HTR-8/SVneo (cell line): Measurements from ENCODE around the gene AATF.

Experiments used
- DNase-seq: peaks from one replicate; pipeline ENCODE4 v3.0.0; 2011; ENCODE audit warnings: low spot score, mixed read lengths; ENCODE audit not compliant: insufficient read length
- FAIRE-seq: peaks from 2 replicates; lab custom pipeline; 2011; peaks lifted over from hg19 to GRCh38; lab: Jason Lieb, UNC

Gene AATF

DNA sequence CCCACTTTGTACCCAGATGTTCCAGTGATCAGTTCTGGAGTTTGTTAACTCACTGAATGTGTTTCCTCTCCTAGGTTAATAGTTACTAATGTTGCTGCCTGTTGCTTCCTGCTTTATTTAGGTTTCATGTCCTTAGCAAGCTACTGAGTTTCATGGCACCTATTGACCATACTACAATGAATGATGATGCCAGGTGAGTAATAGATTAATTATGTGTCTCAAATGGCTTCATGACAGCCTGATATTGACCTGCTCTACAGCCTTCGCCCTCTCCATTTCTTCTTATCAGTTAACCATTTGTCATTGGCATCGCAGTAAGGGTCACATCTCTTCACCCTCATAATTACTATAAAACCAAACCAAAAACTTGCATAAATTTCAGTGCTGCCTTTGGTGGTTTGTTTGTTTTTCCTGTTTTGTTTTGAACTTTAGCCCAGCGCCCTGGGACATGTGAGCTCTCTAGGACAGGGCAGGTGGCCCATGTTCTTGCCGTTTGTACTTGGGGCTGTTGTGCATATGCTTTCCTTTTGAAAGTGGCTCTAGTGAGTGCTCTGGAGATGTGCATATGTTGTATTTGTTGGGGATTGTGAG is 82.8 kb downstream of the AATF start:
- no peak for FAIRE-seq
- no peak for DNase-seq

DNA sequence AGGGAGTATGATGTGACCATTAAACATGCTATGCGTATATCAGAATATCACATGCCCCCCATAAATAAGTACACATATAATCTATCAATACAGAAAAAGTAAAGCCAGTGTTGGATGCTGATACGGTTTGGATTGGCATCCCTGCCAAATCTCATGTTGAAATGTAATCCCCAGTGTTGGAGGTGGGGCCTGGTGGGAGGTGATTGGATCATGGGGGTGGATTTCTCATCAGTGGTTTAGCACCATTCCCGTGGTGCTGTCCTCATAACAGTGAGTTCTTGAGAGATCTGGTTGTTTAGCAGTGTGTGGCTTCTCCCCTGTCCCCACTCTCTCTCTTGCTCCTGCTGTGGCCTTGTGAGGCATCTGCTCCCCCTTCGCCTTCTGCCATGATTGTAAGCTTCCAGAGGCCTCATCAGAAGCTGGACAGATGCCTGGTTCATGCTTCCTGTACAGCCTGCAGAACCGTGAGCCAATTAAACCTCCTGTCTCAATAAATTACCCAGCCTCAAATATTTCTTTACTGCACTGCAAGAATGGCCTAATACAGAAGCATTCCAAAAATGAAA is 88.9 kb downstream of the AATF start:
- no peak for FAIRE-seq
- DNase-seq, result no peak

DNA sequence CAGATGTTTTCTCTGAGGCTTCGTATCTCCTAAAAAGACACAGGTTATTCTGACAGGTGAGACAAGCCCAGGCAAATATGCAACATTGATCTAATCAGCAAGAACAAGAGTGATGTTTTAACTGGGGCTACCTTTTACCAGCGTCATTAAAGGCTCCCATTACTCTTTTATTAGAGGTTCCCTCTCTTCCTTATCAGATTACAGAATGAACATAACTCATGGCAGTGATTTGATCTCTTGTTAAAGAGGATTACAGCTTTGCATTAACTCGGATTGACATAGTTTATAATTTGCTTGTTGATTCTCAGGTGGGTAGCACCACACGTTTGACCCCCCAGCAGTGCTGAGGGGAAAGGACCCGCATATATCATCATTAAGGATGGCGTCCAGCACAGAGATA is 90.5 kb downstream of the AATF start:
- FAIRE-seq (no peak), DNase-seq (no peak)

DNA sequence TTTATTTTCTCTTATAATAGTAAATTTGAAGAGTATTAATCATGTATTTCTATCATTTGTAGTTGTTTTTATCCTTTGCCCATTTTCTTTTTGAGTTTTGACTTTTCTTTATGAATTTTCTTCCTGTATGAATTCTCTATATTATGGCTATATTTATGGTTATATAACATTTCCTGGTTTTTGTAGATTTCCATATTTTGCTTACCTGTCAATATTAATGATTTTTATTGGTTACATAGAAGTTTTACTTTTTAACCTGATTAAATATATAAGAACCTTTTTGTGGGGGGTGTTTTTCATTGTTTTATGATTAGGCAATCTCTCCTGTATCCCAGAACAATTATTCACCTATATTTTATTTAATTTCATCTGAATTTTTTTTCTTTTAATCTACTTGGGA is 93.2 kb downstream of the AATF start:
- DNase-seq, result no peak
- no peak for FAIRE-seq

DNA sequence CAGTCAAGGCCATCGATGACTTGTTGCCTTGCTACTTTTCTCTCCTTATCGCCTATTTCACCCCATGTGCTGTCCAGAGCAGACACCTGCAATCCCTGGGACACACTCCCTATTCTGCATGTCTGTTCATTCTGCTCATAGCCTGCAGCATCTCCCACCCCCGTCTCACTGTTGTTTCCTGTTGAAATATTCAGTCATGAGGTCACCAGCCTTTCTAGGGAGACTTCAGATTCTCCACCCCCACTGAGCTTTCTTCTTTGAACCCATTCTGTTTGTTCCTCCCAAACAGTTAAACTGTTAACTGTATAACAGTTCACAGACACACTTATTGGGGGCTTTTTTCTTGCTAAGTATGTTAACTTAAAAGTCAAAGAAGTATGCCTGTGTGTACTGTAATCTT is 94.4 kb downstream of the AATF start:
- no peak for FAIRE-seq
- no peak for DNase-seq

DNA sequence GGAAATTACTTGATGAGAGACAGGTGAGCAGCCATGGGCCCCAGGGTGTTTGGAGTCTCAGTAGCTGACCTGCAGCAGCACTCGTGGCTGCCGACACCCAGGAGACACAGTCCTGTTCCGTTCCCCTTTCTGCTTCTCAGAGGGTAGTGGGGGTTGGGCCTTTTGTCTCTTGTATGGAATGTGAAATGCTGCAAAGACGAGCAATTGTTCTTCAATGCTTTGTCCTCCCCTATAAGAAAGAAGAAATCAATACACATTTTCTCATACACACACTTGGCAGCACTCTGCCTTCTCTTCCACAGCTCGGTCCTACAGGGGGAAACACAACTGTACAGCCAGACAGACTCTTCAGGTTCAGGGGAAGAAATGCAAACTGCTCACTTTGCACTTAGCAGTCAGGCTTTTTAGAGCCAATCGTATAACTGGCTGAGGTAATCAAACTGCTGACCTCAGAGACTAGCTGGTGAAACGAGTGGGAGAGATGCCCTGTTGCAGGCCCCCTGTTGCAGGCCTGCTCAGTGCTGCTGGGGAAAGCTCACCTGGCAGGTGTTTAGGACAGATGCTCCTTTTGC is 96.7 kb downstream of the AATF start:
- no peak for FAIRE-seq
- no peak for DNase-seq

DNA sequence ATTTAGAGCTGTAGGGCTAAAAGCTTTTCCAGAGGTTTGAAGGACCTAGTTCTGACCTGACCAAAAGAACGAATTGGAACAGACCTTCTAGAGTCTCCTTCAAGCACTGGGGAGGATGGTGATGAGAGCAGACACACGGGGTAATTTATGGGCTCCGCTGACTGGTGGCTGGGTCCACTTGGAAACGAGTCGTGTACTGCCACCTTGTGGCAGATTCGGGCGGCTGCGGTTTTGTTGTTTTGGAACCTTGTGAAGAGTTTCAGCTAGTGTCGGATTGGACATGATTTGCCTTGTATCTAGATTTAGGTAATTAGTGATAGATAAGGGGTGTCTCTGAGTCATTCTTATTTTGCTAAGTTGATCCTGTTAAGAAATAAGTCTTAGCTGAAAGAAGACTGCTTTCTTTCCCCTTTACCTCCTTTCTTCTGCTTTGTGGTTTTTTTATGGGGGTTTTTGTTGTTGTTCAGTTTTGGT is 98.9 kb downstream of the AATF start:
- DNase-seq (peak; percentile 86), FAIRE-seq (no peak)

DNA sequence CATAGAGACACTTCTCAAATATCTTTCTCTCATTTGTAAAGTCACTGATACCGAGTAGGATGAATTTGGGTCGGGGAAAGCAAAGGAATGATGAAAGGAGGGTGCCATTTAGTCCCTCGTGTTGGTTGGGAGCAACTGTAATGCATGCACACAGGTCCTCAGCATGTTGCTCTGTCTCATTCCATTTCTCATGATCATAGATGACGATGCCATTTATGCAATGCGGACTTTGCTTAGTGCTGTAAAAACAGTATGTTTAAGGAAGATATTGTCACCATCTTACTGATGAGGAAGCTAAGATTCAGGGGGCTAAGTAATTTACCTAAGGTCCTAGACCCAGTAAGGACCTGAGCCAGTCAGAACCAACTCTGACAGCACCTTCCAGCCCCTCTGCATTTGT is 100.1 kb downstream of the AATF start:
- DNase-seq (no peak), FAIRE-seq (no peak)

DNA sequence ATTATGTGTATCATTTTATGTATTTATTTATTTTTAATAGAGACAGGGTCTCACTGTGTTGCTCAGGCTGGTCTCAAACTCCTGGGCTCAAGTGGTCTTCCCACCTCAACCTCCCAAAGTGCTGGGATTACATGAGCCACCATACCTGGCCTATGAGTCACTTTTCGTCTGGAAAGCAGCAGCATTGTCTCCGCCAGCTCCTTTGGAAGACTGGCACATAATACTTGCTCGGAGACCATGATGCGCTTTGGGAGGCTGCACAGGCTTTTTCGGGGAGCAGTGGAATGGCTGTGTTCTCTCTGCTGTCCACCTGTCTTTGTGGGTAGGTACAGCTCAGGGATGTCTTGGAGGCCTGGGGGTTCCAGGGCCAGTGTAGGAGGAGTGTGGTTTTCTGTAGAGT is 102.2 kb downstream of the AATF start:
- DNase-seq, result no peak
- FAIRE-seq, result no peak

DNA sequence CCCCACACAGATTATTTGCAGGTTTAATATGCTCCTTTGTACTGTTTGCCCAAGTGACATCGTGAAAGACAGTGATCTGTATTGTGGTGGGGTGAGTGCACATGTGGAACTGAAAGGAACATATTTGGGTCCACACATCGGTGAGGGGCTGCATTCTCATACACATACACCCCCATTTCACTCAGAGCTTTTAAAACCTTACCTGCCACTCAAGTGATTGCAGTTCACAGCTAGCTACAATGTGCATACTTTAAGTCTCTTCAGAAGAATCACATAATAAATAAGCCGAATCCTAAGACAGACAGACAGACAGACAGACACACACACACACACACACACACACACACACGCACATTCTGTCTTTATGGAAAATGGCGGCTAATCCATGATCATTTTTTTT is 102.6 kb downstream of the AATF start:
- FAIRE-seq (no peak), DNase-seq (no peak)

DNA sequence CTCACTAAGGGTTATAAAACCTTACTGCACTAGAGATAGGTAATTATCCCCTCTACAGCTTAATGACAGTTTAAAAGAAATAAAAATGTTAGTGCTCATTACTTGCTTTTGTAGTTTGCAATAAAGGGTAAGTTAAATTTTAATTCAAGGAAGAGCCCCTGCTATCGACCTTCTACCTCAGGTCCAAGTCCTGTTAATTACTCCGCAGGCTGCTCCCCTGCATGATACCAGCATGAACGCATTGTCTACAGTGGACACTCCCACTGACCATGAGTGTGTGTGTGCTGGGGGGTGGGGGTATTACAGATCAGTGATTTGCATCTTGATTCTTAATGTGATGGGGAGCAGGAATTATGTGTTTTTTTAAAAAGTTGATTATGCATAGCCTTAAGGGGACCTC is 103.1 kb downstream of the AATF start:
- no peak for FAIRE-seq
- no peak for DNase-seq

DNA sequence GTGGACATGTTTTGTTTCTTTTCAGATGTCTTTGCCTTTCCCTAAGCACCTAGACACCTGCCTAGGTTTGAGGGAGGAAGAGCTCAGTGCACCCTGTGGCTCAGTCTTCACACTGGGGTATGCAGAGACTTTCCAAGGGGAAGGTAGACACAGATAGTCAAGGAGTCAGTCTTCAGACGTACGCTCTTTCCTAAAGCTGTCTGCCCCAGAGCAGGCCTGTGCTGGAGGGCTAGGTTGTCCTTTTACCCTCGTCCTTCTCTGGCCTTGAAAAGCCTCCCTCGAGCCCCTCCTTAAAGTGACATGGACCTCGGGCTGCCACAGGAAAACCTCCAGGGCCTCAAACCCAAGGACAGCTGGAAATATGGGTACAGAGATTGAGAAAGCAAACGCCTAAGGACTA is 103.7 kb downstream of the AATF start:
- FAIRE-seq (no peak), DNase-seq (no peak)

DNA sequence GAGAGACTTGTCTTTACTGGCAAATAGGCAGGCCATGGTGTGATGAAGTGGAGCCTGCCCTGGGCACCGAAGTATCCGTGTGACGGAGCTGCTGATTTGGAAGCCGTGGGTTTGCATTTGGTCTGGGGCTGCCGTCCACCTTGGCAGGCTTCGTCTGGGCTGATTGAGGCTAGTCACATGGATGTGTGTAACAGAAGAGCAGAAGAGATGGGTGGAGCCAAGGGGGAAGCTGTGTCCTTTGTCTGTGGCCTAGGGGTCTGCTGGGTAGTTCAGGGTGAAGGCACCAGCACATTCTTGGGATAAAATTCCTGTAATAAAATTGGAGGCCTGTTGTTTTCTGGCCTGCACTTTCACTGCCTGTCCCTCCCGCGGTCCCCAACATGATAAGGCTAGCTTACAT is 106.1 kb downstream of the AATF start:
- FAIRE-seq, result no peak
- DNase-seq, result no peak

DNA sequence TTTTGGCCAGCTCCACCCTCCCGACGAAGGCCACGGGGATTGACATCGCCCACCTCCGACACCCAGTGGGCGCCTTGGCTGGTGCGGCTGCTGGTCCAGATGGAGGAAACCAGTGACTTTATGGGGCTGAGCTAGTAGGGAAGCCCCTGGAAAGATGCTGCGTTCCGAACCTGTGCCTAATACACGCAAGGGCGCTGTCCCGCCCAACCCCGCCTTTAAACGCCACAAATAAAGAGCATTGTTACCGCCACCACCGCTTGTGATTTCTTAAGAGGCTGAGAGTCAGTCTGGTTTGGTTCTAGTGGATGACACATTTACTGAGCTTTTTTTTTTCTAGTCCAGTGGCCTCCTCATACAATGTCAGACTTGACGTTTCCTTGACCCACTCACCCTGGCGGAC is 107.9 kb downstream of the AATF start:
- no peak for DNase-seq
- no peak for FAIRE-seq

DNA sequence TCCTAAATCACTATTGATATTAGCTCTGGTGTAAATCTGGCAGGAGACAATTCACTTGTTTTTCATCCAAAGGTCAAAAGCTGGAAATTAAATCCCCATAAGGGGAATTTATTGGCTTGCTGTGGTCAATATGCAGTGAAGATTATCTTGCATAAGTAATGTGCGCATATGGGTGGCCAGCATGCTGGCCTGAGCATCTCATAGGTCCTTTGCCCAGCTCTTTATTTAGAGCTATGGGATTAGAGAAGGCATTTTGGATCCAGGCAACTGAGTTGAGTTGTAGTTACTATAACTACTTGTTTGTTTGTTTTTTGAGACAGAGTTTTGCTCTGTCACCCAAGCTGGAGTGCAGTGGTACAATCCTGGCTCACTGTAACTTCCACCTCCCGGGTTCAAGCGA is 110.7 kb downstream of the AATF start:
- DNase-seq (no peak), FAIRE-seq (no peak)

DNA sequence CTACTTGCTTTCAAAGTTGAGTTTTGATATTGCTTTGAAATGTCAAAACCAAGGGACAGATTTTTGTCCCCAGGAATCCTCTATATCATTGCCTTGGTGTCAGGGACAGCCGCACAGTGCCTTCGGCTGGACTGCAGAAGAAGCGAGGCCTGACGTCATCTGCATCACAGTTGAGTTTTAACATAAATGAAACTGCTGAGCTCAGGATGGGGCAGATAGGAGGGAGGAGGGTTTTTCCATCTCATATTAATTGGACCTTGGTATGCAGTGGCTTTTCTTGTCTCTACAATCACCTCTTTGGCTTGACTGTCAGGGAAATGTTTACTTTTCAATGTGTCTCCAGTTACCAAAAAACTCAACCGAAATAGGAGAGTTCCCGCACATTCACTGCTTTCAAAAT is 111.3 kb downstream of the AATF start:
- no peak for DNase-seq
- no peak for FAIRE-seq

DNA sequence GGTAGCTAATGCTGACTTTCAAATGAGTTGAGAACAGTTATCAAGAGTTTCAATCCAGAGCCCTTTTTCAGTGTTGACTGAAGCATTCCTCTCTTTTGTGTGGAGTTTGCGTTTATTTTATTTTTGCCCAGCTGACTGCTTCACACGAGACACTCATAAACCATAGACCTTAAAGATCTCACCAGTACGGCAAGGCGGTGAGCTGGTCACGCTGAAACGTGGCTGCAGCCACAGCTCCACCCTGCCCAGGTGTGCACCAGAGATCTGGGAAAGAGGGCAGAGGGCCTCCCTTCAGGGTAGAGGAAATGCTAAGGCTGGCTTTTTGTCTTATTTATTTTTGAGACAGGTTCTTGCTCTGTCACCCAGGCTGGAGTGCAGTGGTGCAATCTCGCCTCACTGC is 112.2 kb downstream of the AATF start:
- FAIRE-seq, result no peak
- no peak for DNase-seq

DNA sequence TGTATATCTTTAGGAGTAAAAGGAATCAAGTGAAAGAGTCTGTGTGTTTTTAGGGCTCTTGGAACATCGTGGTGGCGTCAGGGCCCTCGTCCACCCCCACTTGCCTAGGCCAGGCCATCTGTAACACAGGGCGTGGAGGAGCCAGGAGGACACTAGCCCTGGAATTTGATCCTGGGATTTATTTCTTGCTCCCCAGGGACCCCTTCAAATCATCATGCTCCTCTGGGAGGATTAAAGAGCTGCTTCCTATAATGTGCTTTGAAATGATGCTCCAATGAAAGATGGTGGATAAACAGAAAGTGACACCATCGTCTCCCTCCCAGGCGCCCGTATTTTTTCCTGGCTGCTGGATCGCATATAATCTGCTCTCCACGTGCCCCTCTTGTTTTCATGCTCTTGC is 113.3 kb downstream of the AATF start:
- no peak for DNase-seq
- FAIRE-seq, result no peak

DNA sequence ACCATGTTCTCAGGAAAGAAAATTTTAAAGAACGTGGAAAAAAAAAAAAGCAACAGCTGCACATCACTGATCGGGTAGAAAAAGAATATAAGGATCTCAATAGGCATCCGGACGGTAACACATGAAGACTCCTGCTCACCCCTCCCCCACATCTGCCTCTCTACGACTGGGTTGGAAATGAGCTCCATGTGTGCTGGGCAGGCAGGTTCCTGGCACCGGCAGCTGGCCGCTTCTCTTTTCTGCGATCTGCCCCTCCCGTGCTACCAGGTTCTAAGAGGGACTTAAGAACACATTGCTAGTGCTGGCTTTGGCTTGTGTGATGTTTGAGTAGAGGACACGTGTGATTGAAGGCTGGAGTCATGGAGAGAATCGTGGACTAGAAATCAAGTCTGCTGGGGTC is 115.5 kb downstream of the AATF start:
- FAIRE-seq, result no peak

DNA sequence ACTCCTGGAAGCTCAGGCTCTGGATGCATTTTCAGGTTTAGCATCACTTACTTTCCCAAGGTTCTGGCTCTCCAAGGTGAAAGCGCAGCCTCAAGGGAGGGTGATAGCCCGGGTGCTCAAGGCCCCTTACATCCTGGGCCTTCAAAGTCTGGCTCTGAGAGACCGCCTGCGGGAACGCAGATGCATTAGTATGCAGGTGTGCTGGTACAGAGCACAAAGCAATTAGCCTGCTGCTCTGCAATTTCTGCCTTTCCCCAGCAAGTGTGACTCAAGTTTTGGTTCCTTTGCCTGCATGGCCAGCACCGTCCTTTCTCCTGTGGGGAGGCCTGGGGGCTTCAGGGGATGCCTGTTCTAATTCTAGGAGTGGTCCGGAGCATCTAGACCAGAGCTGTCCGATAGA is 116.2 kb downstream of the AATF start:
- no peak for FAIRE-seq
- no peak for DNase-seq

More for the DNA sequence above, 115.5 kb downstream of the AATF start:
- no peak for DNase-seq

DNA sequence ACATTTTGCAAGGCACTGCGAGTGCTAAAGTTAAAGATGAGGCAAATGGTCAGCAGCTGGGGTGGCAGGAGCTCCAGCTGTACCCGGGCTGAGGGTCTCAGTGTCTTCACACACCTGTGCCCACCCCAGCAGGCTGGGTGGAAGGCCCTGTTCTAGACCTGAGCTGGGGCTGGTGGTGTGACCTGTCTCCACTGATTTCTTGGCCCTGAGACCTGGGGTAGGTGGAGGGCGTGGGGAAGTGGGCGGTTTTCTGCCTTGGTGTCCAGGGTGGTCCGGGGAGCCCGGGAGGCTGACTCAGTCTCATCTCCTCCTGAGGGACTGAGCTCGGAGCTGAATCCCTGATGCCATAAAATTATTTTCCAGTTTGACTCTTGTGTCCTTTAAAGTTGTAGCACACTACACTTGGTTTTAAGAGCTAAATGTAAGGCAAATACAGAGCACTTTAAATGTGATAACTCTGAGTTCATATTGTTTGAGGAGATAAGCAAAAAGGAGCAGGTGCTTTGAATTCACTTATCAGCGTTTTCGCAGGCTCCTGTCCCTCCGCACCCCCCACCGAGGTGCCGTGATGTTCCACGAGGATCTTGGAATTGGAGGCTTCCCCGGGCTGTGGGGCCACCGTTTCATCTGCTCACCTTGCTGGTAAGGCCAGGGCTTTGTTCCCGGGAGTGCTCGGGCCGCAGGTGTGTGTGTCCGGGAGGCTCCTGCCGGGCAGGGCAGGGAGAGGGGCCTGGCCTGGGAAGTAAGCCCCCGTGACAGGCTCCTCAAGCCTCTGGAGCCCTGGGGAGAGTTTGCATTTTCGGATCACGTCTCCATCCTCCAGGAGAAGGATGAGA is 117.0 kb downstream of the AATF start:
- DNase-seq (no peak), FAIRE-seq (no peak)
